ENCODE data around the gene SH3RF2.

- TF ChIP-seq EZH2 (IDR thresholded peaks at IDR 0.05) (no peak), POLR2AphosphoS5 (IDR thresholded peaks at IDR 0.05; ENCODE audit: borderline replicate concordance, low read depth, low read length) (no peak)
These were observed 31.6 kb upstream of the SH3RF2 start for GRCh38 chr5:145904743-145905142.
